GM21723 (cell line): Measurements from ENCODE around the gene ENOPH1.

ENCODE experiments used
- ATAC-seq: cut with Tn5 transposase; IDR thresholded peaks from one replicate; pipeline ENCODE4 v1.9.1; 2021; ENCODE audit warnings: mild to moderate bottlenecking, moderate library complexity; ENCODE audit not compliant: unreplicated experiment

ENOPH1 gene

GRCh38 chr4:82508011-82508410, 77.6 kb downstream of the ENOPH1 start:
- ATAC-seq, result no peak

GRCh38 chr4:82508806-82509428, 78.5 kb downstream of the ENOPH1 start:
- no peak for ATAC-seq

- no peak for ATAC-seq
Measured at GRCh38 chr4:82510216-82510615, 79.8 kb downstream of the ENOPH1 start.
